Activated CD8-positive, alpha-beta T cell treated with anti-CD3 and anti-CD28 coated beads for 36 hours (primary cell): ENCODE data around the gene TNFSF4. TPM values are rescaled to one million over a fixed set of nuclear protein-coding genes. Genes with fewer than 3 reads are reported as not detected.

Source experiments
- ATAC-seq: fragments of 200-7000 bp; cut with Tn5 transposase; one replicate; pipeline ENCODE4 v1.10.0; 2021; ENCODE audit warnings: mild to moderate bottlenecking, moderate library complexity
- CTCF ChIA-PET: fragments of 350-600 bp; sonication (Branson Sonifier 250); formaldehyde crosslinking; loops from one replicate; lab custom pipeline; 2021; ENCODE audit warnings: antibody characterized with exemption; lab: Charles Lee
- POLR2A ChIA-PET: fragments of 350-600 bp; sonication (Branson Sonifier 250); formaldehyde crosslinking; loops from one replicate; lab custom pipeline; 2021; ENCODE audit warnings: antibody characterized with exemption; lab: Charles Lee
- DNase-seq: peaks from one replicate; pipeline ENCODE4 v3.0.0-alpha.2; 2020
- H3K27ac Mint-ChIP-seq: one replicate; pipeline ENCODE4 v1.8.0; 2021; ENCODE audit warnings: mild to moderate bottlenecking, mixed read lengths
- H3K27me3 Mint-ChIP-seq: one replicate; pipeline ENCODE4 v1.8.0; 2021; ENCODE audit warnings: mixed read lengths
- H3K36me3 Mint-ChIP-seq: one replicate; pipeline ENCODE4 v1.8.0; 2021; ENCODE audit warnings: low read depth, mixed read lengths
- H3K4me1 Mint-ChIP-seq: one replicate; pipeline ENCODE4 v1.8.0; 2021; ENCODE audit warnings: low read depth, mixed read lengths
- H3K4me3 Mint-ChIP-seq: one replicate; pipeline ENCODE4 v1.8.0; 2021; ENCODE audit warnings: mild to moderate bottlenecking, moderate library complexity, mixed read lengths
- H3K9me3 Mint-ChIP-seq: one replicate; pipeline ENCODE4 v1.8.0; 2021; ENCODE audit warnings: mixed read lengths
- intact Hi-C: fragments of 100-400 bp; cut with micrococcal nuclease; formaldehyde crosslinking; loops from one replicate; pipeline ENCODE4 v1.10.0; 2022
- total RNA-seq, 2 experiments: library from RNA; stranded (reverse); gene quantifications; one replicate each; pipeline ENCODE4 v1.2.3, GENCODE V29; 2021
- TF ChIP-seq, protein P1 (sequence below): fragments of 200-600 bp; IDR thresholded peaks from one replicate; pipeline ENCODE4 v1.8.0; 2022; ENCODE audit warnings: antibody characterized with exemption, mild to moderate bottlenecking

The TNFSF4 gene
- total RNA-seq, 2 experiments from 2014 or later = 1.5 to 1.6 TPM

DNA sequence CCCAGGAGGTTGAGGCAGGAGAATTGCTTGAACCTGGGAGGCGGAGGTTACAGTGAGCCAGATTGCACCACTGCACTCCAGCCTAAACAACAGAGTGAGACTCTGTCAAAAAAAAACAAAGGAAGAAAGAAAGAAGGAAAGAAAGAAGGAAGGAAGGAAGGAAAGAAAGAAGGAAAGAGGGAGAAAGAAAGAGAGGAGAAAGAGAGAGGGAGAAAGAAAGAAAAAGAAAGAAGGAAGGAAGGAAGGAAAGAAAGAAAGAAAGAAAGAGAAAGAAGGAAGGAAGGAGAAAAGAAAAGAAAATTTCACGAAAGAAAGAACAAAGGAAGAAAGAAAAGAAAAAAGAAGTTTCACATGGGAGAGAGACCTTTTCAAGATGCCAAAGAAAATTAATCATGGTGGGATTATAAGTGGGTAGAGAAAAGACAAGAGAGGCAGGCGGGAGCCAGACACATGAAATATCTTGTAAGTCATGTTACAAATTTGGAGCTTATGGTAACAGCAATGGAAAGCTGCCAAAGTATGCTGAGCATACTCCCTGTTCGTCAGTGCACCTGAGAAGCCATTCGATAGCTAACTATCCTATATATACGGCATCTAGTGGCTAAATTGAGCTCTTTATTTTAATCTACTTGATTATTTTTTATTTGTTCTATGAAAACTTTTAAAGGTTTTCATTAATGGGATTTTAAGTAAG, 41.3 kb upstream of the TNFSF4 start:
- peaks cover 5% of the 10 kb centered on the region for H3K36me3 Mint-ChIP-seq
- DNase-seq (no peak), ATAC-seq (no peak)
- intact Hi-C loops = no loop called here
- no peaks in the 10 kb centered on the region for H3K27me3 Mint-ChIP-seq
- POLR2A ChIA-PET = no interaction called here
- H3K4me3 Mint-ChIP-seq = no peak overlapping the region
- TF ChIP-seq, protein P1, sequence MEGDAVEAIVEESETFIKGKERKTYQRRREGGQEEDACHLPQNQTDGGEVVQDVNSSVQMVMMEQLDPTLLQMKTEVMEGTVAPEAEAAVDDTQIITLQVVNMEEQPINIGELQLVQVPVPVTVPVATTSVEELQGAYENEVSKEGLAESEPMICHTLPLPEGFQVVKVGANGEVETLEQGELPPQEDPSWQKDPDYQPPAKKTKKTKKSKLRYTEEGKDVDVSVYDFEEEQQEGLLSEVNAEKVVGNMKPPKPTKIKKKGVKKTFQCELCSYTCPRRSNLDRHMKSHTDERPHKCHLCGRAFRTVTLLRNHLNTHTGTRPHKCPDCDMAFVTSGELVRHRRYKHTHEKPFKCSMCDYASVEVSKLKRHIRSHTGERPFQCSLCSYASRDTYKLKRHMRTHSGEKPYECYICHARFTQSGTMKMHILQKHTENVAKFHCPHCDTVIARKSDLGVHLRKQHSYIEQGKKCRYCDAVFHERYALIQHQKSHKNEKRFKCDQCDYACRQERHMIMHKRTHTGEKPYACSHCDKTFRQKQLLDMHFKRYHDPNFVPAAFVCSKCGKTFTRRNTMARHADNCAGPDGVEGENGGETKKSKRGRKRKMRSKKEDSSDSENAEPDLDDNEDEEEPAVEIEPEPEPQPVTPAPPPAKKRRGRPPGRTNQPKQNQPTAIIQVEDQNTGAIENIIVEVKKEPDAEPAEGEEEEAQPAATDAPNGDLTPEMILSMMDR = no peak
- CTCF ChIA-PET = interaction anchor here (1.1 to 1.8 kb wide), 5 partner anchors 8 to 503 kb away, joined by 3 to 7 read pairs (median 4); no protein-coding TSS in a partner anchor
- H3K27ac Mint-ChIP-seq = no peak overlapping the region
- H3K4me1 Mint-ChIP-seq = peaks cover 4% of the 10 kb centered on the region
- peaks cover 7% of the 10 kb centered on the region for H3K9me3 Mint-ChIP-seq

DNA sequence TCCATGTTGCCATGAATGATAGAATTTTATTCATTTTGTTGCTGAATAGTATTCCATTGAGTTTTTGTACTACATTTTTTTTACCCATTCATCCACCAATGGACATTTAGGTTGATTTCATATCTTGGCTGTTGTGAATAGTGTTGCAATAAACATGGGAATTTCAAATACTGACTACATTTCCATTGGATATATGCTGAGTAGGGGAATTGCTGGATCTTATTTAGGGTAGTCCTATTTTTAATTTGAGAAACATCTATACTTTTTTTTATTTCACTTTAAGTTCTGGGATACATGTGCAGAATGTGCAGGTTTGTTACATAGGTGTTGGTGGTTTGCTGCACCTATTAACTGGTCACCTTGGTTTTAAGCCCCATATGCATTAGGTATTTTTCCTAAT, 38.8 kb upstream of the TNFSF4 start:
- intact Hi-C loops = no loop called here
- Mint-ChIP-seq H3K4me1 (peaks cover 4% of the 10 kb centered on the region), H3K4me3 (no peak overlapping the region), H3K36me3 (peaks cover 9% of the 10 kb centered on the region), H3K27ac (no peak overlapping the region), H3K27me3 (no peaks in the 10 kb centered on the region), H3K9me3 (peaks cover 19% of the 10 kb centered on the region)
- DNase-seq = no peak
- CTCF ChIA-PET = no interaction called here
- TF ChIP-seq, protein P1 = no peak
- ATAC-seq = no peak
- POLR2A ChIA-PET = no interaction called here

DNA sequence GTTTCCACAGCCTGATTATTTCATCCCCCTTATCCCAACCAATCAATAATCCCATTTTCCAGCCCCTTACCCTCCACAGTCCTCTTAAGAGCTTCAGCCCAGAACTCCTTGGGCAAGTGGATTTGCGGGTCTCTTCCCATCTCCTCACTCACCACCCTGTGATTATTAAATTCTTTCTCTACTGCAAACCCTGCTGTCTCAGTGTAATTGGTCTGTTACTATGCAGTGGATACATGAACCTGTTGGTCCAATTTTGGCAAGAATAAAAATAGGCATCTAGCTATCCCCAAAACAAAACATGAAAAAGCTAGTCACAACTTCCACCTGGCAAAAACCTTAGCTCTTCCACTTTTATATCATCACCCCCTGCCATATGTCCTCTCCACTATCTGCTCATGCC, 36.2 kb upstream of the TNFSF4 start:
- H3K27me3 Mint-ChIP-seq = no peaks in the 10 kb centered on the region
- H3K9me3 Mint-ChIP-seq = peaks cover 28% of the 10 kb centered on the region
- H3K4me1 Mint-ChIP-seq = no peaks in the 10 kb centered on the region
- no peak for DNase-seq
- H3K27ac Mint-ChIP-seq = no peak overlapping the region
- intact Hi-C loops = no loop called here
- ChIA-PET POLR2A (no interaction called here), CTCF (interaction anchor here (1.9 to 2.2 kb wide), 2 partner anchors 15 to 499 kb away, joined by 4 to 6 read pairs; no protein-coding TSS in a partner anchor)
- no peak for ATAC-seq
- no peak overlapping the region for H3K4me3 Mint-ChIP-seq
- peaks cover 17% of the 10 kb centered on the region for H3K36me3 Mint-ChIP-seq
- TF ChIP-seq, protein P1 = no peak

DNA sequence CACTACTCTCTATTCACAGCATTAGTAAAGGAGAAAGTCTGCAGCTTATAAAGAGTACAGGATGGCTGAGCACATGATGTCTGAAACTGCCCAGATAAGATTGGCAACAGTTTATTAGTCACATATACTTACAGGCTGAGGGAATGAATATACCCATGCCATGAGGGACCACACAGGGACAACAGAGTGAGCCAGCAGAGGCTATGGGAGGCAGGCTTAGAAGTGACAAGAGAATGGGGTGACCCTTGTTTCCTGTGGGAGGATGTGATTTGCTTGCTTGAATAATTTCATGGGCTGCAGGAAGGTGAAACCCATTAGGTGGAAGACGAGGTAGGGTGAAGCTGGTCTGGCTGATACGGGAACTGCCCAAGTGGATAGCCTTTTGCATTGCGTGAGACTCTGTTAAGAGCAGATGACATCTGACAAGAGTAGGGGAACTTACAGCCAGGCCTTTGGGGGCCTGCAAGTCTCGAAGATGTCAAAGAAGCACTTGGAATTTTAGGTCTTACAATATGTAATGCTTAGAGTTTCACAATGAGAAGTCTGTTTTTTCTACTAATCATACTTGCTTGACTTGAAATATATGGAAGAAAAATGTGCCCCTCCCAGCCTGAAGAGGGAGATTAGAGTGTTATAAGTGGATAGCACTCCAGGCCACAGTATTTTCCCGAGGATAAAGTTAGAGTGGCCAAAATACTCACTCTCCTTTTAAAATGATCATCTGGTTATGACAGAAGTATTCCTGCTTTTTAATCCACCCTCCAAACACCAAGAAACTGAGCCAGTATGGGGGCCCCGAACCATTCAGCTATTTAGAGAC, 34.6 kb upstream of the TNFSF4 start:
- H3K27me3 Mint-ChIP-seq = no peaks in the 10 kb centered on the region
- intact Hi-C loops = no loop called here
- TF ChIP-seq, protein P1 = no peak
- no peak overlapping the region for H3K27ac Mint-ChIP-seq
- CTCF ChIA-PET = no interaction called here
- H3K4me1 Mint-ChIP-seq = no peaks in the 10 kb centered on the region
- POLR2A ChIA-PET = no interaction called here
- ATAC-seq = no peak
- H3K4me3 Mint-ChIP-seq = no peak overlapping the region
- H3K36me3 Mint-ChIP-seq = peaks cover 21% of the 10 kb centered on the region
- DNase-seq = no peak
- H3K9me3 Mint-ChIP-seq = peaks cover 28% of the 10 kb centered on the region

DNA sequence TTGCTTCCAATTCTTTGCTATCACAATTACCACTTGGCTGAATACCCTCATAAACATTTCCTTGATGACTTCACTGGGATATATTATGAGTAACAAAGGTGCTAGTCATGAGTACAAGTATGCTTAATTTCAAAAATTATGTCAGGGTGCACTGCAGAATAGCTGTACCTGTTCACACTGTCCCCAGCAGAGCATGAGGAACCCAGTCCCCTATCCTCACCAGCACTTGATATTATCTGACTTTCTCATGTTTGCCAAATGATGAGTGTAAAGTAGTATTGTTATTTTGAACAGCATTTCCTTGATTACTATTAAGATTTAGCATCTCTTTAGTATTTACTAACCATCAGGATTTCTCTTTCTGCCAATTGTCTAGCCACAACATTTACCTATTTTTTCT, 33.5 kb upstream of the TNFSF4 start:
- CTCF ChIA-PET = no interaction called here
- peaks cover 21% of the 10 kb centered on the region for H3K36me3 Mint-ChIP-seq

More for the DNA sequence above, 33.5 kb upstream of the TNFSF4 start:
- POLR2A ChIA-PET = no interaction called here
- DNase-seq (no peak), ATAC-seq (no peak)
- Mint-ChIP-seq H3K27me3 (no peaks in the 10 kb centered on the region), H3K27ac (peak overlapping the region; percentile 4), H3K9me3 (peaks cover 28% of the 10 kb centered on the region), H3K4me3 (no peak overlapping the region), H3K4me1 (no peaks in the 10 kb centered on the region)
- intact Hi-C loops = no loop called here
- TF ChIP-seq, protein P1 = no peak
